HG02571 (cell line): ENCODE data around the gene ZP3.
"Not testable (repeated sequence)": the region's sequence is repeated elsewhere in the genome, so short reads cannot be mapped to it uniquely, and the experiment has no call there.

Experiments
- ATAC-seq: cut with Tn5 transposase; IDR thresholded peaks from one replicate; pipeline ENCODE4 v1.9.1; 2021; ENCODE audit warnings: mild to moderate bottlenecking, moderate library complexity; ENCODE audit not compliant: unreplicated experiment

Gene ZP3

GRCh38 chr7:76439120-76439888 lies 14.6 kb downstream of the ZP3 start:
- ATAC-seq, result not testable (repeated sequence)

- not testable (repeated sequence) for ATAC-seq
Observed at GRCh38 chr7:76440404-76440803, 15.7 kb downstream of the ZP3 start.

GRCh38 chr7:76441792-76442191 lies 17.0 kb downstream of the ZP3 start:
- ATAC-seq, result not testable (repeated sequence)

GRCh38 chr7:76442664-76443446 lies 18.1 kb downstream of the ZP3 start:
- ATAC-seq, result not testable (repeated sequence)

GRCh38 chr7:76443846-76444245 lies 19.1 kb downstream of the ZP3 start:
- ATAC-seq, result not testable (repeated sequence)

GRCh38 chr7:76445577-76446008 lies 20.8 kb downstream of the ZP3 start:
- peak; percentile 88 for ATAC-seq

- not testable (repeated sequence) for ATAC-seq
Observed at GRCh38 chr7:76457017-76457416, 32.3 kb downstream of the ZP3 start.

GRCh38 chr7:76458504-76458903 lies 33.8 kb downstream of the ZP3 start:
- not testable (repeated sequence) for ATAC-seq

- not testable (repeated sequence) for ATAC-seq
Observed at GRCh38 chr7:76460767-76461166, 36.0 kb downstream of the ZP3 start.

- ATAC-seq, result peak; percentile 96
Observed at GRCh38 chr7:76461464-76462101, 36.8 kb downstream of the ZP3 start, which contains the start of gene DTX2. DTX2 (plus strand) TSS chr7:76461709; CDS start chr7:76480510, 18,801 bp downstream.

- ATAC-seq, result peak; percentile 7
Observed at GRCh38 chr7:76462271-76462882, 37.6 kb downstream of the ZP3 start.

GRCh38 chr7:76464959-76465358 lies 40.2 kb downstream of the ZP3 start:
- ATAC-seq, result not testable (repeated sequence)

- not testable (repeated sequence) for ATAC-seq
Observed at GRCh38 chr7:76465950-76466349, 41.2 kb downstream of the ZP3 start.

GRCh38 chr7:76467743-76468404 lies 43.1 kb downstream of the ZP3 start:
- ATAC-seq, result not testable (repeated sequence)

GRCh38 chr7:76471556-76472221 lies 46.9 kb downstream of the ZP3 start:
- not testable (repeated sequence) for ATAC-seq

GRCh38 chr7:76473097-76473496 lies 48.3 kb downstream of the ZP3 start:
- not testable (repeated sequence) for ATAC-seq

- not testable (repeated sequence) for ATAC-seq
Observed at GRCh38 chr7:76476280-76476679, 51.5 kb downstream of the ZP3 start.

GRCh38 chr7:76476742-76477474 lies 52.2 kb downstream of the ZP3 start:
- not testable (repeated sequence) for ATAC-seq

GRCh38 chr7:76479628-76480027 lies 54.9 kb downstream of the ZP3 start:
- ATAC-seq, result not testable (repeated sequence)
